Vagina (tissue), 2 donors: ENCODE data around the gene EPC2.

Experiments used
- CTCF ChIP-seq, 3 experiments: fragments of 450-650 bp in 2 of 3; fragments of 200-600 bp in 1 of 3; sonication (generic) in 1 of 3; IDR thresholded peaks; one replicate each; pipeline ENCODE4 v1.5.1; 2017 to 2019; ENCODE audit warnings: antibody characterized with exemption in 3 of 3, mild to moderate bottlenecking in 2 of 3, moderate library complexity in 2 of 3
- POLR2A ChIP-seq, 2 donors: fragments of 450-650 bp; IDR thresholded peaks; one replicate each; pipeline ENCODE4 v1.6.1; 2017; ENCODE audit warnings: antibody characterized with exemption in 2 of 2, mild to moderate bottlenecking in 2 of 2, moderate library complexity in 2 of 2

- no peak for TF ChIP-seq CTCF (IDR thresholded peaks at IDR 0.05)
- TF ChIP-seq POLR2A (IDR thresholded peaks at IDR 0.05), result no peak
Observed at GRCh38 chr2:148684507-148684906, 40.0 kb downstream of the EPC2 start.
